ENCODE data around the gene VAMP5. TPM values are rescaled to one million over a fixed set of nuclear protein-coding genes. Genes with fewer than 3 reads are reported as not detected.

Gene VAMP5
- total and polyA plus RNA-seq, 4 donors = 9.7 to 74.6 (median 40.2) TPM

DNA sequence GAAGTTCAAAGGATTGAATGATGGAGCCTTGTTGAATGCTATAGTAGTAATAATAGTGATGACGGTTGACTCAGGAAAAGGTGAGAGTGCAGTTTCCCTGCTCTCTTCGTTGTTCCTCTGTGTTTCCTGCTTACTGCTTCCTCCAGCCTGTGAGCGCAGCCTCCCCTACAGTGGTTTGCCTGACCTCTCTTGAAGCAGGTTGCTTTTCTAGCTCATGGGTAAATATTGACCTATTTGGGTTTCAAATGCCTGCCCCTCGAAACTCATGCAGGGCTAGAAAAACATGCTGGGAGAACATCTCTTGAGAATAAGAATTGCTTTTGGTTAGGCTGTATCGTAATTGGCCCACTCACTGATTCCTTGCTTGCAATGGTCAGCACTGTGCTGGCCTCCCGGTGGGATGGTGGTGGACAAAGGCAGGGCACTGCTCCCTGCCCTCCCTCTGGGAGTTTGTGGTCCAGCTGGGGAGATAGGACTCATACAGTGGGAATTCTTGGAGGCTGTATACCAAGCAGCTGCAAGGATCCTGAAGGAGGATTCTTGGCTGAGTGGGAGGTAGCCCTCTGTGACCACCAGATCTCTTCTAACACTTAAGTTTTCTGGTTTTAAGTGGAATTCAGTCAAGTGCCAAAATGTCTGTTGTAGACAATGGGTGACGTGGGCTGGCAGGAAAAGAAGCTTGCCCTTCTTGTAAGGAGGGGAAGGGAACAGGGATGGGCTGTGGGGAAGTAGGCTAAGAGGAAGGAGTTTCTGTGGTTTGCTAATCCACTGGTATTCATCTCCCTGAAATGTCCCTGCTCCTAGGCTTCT, 6.0 kb downstream of the VAMP5 start (continued):
- TF ChIP-seq, protein P1, sequence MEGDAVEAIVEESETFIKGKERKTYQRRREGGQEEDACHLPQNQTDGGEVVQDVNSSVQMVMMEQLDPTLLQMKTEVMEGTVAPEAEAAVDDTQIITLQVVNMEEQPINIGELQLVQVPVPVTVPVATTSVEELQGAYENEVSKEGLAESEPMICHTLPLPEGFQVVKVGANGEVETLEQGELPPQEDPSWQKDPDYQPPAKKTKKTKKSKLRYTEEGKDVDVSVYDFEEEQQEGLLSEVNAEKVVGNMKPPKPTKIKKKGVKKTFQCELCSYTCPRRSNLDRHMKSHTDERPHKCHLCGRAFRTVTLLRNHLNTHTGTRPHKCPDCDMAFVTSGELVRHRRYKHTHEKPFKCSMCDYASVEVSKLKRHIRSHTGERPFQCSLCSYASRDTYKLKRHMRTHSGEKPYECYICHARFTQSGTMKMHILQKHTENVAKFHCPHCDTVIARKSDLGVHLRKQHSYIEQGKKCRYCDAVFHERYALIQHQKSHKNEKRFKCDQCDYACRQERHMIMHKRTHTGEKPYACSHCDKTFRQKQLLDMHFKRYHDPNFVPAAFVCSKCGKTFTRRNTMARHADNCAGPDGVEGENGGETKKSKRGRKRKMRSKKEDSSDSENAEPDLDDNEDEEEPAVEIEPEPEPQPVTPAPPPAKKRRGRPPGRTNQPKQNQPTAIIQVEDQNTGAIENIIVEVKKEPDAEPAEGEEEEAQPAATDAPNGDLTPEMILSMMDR (IDR thresholded peaks at IDR 0.05; ENCODE audit: low read depth, low read length, missing input control) = no peak
- TF ChIP-seq TAF1 (conservative IDR thresholded peaks at IDR 0.05) (no peak), RXRA (IDR thresholded peaks at IDR 0.05) (peak in 1 of 2 donors; percentile 29), SP1 (IDR thresholded peaks at IDR 0.05) (peak; percentile 53), HNF4G (IDR thresholded peaks at IDR 0.05) (no peak)

DNA sequence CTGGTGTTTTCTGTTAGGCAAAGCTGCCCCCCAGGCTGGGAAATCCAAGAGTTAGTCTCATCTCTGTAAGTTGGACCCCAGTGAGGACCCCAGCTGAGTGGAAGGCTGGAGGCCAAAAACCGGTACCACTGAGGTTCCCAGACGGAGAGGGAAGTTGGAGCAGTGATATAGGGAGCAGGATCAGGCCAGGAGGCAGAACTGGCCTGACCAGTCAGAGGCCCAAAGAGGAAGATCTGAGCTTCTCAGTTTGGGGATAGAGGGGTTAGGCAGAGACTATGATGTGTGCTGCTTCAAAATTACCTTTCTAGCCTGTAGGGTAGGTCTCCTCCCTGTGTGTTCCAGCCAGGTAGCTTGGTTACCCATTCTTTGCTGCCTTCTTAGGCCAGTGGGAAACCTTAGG, 6.7 kb downstream of the VAMP5 start:
- H3K27me3 ChIP-seq (ENCODE audit: control insufficient read depth in 4 of 4, insufficient read depth in 4 of 4, low read length in 3 of 4) = no peaks in the 10 kb centered on the region
- H3K4me3 ChIP-seq (ENCODE audit: low read depth in 1 of 3, low read length in 3 of 3) = no peak overlapping the region
- DNase-seq (ENCODE audit: low spot score) = no peak
- peak overlapping the region; percentile 21 to 74 for H3K27ac ChIP-seq (ENCODE audit: low read depth in 1 of 2, low read length in 2 of 2)
- peaks cover 5 to 37% (median 20%) of the 10 kb centered on the region in 4 donors for H3K4me1 ChIP-seq (ENCODE audit: control insufficient read depth in 4 of 4, insufficient read depth in 4 of 4, low read length in 3 of 4)
- TF ChIP-seq FOXA1 (IDR thresholded peaks at IDR 0.05) = no peak
- TF ChIP-seq YY1 (IDR thresholded peaks at IDR 0.05) = no peak
- TF ChIP-seq HNF4A (conservative IDR thresholded peaks at IDR 0.05) = no peak
- no peak for TF ChIP-seq RXRA (IDR thresholded peaks at IDR 0.05)
- TF ChIP-seq, protein P1 (IDR thresholded peaks at IDR 0.05; ENCODE audit: low read depth, low read length, missing input control) = no peak
- no peak for TF ChIP-seq RAD21 (IDR thresholded peaks at IDR 0.05)
- TF ChIP-seq TAF1 (conservative IDR thresholded peaks at IDR 0.05) = no peak
- no peak for TF ChIP-seq JUND (IDR thresholded peaks at IDR 0.05)
- TF ChIP-seq, protein P2, sequence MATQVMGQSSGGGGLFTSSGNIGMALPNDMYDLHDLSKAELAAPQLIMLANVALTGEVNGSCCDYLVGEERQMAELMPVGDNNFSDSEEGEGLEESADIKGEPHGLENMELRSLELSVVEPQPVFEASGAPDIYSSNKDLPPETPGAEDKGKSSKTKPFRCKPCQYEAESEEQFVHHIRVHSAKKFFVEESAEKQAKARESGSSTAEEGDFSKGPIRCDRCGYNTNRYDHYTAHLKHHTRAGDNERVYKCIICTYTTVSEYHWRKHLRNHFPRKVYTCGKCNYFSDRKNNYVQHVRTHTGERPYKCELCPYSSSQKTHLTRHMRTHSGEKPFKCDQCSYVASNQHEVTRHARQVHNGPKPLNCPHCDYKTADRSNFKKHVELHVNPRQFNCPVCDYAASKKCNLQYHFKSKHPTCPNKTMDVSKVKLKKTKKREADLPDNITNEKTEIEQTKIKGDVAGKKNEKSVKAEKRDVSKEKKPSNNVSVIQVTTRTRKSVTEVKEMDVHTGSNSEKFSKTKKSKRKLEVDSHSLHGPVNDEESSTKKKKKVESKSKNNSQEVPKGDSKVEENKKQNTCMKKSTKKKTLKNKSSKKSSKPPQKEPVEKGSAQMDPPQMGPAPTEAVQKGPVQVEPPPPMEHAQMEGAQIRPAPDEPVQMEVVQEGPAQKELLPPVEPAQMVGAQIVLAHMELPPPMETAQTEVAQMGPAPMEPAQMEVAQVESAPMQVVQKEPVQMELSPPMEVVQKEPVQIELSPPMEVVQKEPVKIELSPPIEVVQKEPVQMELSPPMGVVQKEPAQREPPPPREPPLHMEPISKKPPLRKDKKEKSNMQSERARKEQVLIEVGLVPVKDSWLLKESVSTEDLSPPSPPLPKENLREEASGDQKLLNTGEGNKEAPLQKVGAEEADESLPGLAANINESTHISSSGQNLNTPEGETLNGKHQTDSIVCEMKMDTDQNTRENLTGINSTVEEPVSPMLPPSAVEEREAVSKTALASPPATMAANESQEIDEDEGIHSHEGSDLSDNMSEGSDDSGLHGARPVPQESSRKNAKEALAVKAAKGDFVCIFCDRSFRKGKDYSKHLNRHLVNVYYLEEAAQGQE (IDR thresholded peaks at IDR 0.05) = no peak
- TF ChIP-seq SP1 (IDR thresholded peaks at IDR 0.05) = no peak
- no peak for TF ChIP-seq NR2F2 (IDR thresholded peaks at IDR 0.05)
- H3K36me3 ChIP-seq (ENCODE audit: control insufficient read depth in 4 of 4, insufficient read depth in 3 of 4, low read depth in 1 of 4, low read length in 3 of 4) = no peaks in the 10 kb centered on the region
- WGBS = 84% methylated on average over 2 of the region's 2 CpGs
- peak overlapping the region in 1 of 2 donors; percentile 24 for H3K9ac ChIP-seq (ENCODE audit: low read depth in 1 of 2, low read length in 2 of 2)
- no peaks in the 10 kb centered on the region for H3K9me3 ChIP-seq (ENCODE audit: control insufficient read depth in 4 of 4, low read length in 3 of 4)
